Peyer's patch (tissue), 4 donors: Measurements from ENCODE around the gene TSPYL1.

Experiments
- POLR2A ChIP-seq, 2 donors: fragments of 450-650 bp; IDR thresholded peaks; one replicate each; pipeline ENCODE4 v1.5.1; 2017; ENCODE audit warnings: antibody characterized with exemption in 2 of 2, mild to moderate bottlenecking in 2 of 2, moderate library complexity in 2 of 2
- TF ChIP-seq, protein P1 (sequence below), 6 experiments: fragments of 450-650 bp in 4 of 6; fragments of 200-600 bp in 2 of 6; sonication (generic) in 1 of 6; IDR thresholded peaks; one replicate each; pipeline ENCODE4 v1.5.1; 2017 to 2019; ENCODE audit warnings: antibody characterized with exemption in 6 of 6, mild to moderate bottlenecking in 3 of 6, moderate library complexity in 1 of 6

DNA sequence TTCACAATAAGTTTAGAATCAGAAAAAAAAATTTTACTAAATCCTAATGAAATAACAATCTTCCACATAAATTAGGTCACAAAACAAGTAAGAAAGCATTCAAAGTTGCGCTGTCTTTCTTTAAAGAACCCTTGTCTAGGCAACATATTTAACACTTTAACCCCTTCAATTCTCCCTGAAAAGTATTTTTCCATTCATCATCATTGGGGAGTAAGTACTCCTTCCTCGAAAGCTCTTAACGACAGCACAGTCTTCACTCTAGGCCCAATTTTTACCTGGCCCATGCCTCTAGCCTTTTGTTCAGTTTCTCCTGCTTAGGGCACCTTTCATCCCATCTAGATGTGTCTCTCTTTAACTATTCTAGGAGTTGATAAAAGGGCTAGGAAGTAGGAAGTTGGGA is 2.6 kb downstream of the TSPYL1 start:
- TF ChIP-seq, protein P1, sequence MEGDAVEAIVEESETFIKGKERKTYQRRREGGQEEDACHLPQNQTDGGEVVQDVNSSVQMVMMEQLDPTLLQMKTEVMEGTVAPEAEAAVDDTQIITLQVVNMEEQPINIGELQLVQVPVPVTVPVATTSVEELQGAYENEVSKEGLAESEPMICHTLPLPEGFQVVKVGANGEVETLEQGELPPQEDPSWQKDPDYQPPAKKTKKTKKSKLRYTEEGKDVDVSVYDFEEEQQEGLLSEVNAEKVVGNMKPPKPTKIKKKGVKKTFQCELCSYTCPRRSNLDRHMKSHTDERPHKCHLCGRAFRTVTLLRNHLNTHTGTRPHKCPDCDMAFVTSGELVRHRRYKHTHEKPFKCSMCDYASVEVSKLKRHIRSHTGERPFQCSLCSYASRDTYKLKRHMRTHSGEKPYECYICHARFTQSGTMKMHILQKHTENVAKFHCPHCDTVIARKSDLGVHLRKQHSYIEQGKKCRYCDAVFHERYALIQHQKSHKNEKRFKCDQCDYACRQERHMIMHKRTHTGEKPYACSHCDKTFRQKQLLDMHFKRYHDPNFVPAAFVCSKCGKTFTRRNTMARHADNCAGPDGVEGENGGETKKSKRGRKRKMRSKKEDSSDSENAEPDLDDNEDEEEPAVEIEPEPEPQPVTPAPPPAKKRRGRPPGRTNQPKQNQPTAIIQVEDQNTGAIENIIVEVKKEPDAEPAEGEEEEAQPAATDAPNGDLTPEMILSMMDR (IDR thresholded peaks at IDR 0.05), result no peak
- TF ChIP-seq POLR2A (IDR thresholded peaks at IDR 0.05), result no peak
